Head of caudate nucleus (tissue), 42 donors: ENCODE measurements around the gene TSN.
A peak's percentile ranks its signal among the peaks of the same experiment; 100 is the strongest.
"Not testable (repeated sequence)": the region's sequence is repeated elsewhere in the genome, so short reads cannot be mapped to it uniquely, and the experiment has no call there.

Source experiments
- DNase-seq, 42 donors: peaks; one replicate each; pipeline versions ENCODE4 v3.0.0 to v3.0.0-alpha.2; 2020 to 2021; ENCODE audit warnings: mixed read lengths in 7 of 42
- intact Hi-C: fragments of 100-400 bp; cut with DNase I; formaldehyde crosslinking; loops from one replicate; pipeline ENCODE4 v1.15.0; 2022

TSN gene

DNA sequence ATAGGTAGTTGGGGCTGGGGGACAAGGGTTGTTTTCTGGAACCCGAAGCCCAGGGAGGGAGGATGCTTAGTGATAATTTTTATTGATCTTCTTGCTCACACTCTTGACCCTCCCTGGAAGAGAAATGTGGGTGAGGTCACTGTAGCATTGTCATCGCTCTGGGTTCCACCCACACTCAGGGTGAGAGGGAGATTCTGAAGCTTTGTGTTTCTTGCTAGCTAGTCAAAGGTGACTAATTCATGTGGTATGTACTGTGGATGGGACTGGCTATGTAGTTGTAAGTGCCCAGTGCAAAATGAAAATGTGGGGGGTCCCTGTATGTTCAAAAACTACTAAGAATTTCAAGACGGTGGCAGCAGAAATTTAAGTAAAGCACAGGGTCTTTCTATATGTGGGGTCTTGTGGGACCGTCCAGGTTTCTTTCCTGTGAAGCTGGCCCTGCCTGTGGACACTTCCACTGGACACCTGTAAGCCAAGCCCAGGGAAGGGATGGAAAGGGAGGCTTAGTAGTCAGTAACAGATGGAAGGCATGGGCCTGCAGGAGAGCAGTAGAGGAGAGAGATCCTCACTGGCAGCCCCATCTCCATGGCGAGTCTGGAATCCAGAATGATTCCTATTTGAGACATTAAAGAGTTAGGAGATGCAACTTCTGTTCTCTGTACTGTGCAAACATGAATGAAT, 35.0 kb downstream of the TSN start:
- intact Hi-C loops: no loop called here
- no peak for DNase-seq

- intact Hi-C loops: no loop called here
Measured at GRCh38 chr2:121791290-121791689, 35.8 kb downstream of the TSN start.

DNA sequence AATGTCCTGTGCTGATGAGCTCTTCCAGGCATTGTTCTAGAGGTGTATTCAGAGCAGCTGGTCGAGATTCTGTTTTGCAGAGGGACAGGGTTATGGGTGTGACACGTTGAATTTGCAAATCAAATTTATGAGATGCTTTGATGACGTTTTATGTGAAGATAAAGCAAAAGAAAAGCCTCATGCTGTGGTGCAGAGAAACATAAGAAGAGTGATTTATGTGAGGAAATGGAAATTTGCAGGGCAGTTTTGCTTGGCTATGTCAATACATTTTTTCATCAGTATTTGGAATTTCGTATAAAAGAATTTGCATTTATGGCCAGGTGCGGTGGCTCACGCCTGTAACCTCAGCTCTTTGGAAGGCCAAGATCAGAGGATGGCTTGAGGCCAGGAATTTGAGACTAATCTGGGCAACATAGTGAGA, 36.4 kb downstream of the TSN start:
- intact Hi-C loops: no loop called here
- no peak for DNase-seq

More at GRCh38 chr2:121791290-121791689, 35.8 kb downstream of the TSN start:
- DNase-seq: peak in 12 of 42 donors; percentile 17 to 59 (median 40)

DNA sequence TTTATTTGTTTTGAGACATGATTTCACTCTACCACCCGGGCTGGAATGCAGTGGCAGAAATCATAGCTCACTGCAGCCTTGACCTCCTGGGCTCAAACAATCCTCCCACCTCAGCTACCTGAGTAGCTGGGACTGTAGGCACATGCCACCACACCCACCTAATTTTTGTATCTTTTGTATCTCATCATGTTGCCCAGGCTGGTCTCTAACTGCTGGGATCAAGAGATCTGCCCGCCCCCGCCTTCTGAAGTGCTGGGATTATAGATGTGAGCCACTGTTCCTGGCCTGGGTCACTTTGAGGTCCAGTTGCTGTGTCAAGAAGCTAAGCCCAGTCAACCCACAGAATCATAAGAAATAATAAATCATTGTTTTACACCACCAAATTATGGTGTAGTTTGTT, 38.4 kb downstream of the TSN start:
- intact Hi-C loops: no loop called here
- no peak for DNase-seq

GRCh38 chr2:121794233-121794632, 38.8 kb downstream of the TSN start:
- intact Hi-C loops: no loop called here
- DNase-seq: no peak

DNA sequence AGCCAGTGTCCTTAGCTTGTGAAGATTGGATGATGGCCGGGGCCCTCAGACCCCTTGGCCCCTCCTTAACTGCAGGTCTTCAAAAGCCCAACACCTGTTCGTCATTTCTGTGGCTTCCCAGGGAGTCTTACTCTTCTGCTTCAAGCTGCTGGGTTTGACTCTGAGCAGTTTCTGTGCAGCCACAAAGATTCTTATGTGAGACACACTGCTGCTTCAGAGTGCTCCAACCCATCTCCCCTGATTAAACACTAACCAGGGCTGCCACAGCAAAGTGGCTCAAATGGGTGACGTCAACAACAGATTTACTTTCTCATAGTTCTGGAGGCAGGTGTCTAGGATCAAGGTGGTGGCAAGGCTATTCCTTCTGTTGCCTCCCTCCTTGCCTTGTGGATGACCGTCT, 40.8 kb downstream of the TSN start:
- intact Hi-C loops: no loop called here

DNA sequence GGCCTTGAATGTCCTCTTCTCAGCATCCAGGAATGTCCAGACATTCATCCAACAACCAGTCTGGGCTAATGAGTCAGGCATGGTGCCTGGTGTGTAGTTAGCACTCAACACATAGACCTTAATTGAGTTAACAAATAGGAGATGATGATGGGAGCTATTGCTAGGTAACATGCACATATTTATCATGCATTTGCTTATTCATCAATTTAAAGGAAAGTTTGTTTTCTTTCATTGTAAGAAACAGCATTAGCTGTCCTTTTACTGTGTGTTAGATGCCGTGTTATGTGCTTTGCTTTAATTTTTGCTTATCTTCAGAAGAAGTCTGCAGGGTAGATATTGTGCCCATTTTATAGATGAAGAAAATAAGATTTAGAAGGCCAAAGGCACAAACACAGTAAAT, 43.2 kb downstream of the TSN start:
- peak in 1 of 42 donors; percentile 1 for DNase-seq

More for the DNA sequence above, 40.8 kb downstream of the TSN start:
- DNase-seq: peak in 1 of 42 donors; percentile 3

GRCh38 chr2:121801916-121802315, 46.5 kb downstream of the TSN start:
- intact Hi-C loops: no loop called here
- no peak for DNase-seq

More for the DNA sequence above, 43.2 kb downstream of the TSN start:
- intact Hi-C loops: no loop called here

DNA sequence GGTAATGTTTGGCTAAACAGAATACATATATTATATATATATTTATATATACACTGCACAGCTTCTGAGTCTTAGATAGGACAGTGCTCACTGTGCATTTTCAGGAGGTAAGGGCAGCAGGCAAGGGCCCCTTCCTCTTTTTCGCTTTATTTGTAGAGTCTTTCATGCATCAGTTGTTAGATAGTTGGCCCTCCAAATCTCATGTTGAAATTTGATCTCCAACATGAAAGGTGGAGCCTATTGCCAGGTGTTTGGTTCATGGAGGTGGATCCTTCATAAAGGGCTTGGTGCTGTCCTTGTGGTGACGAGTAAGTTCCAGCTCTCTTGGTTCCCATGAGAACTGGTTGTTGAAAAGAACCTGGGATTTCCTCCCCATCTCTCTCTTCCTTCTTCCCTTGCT, 48.1 kb downstream of the TSN start:
- DNase-seq: peak in 1 of 42 donors; percentile 2
- intact Hi-C loops: no loop called here

DNA sequence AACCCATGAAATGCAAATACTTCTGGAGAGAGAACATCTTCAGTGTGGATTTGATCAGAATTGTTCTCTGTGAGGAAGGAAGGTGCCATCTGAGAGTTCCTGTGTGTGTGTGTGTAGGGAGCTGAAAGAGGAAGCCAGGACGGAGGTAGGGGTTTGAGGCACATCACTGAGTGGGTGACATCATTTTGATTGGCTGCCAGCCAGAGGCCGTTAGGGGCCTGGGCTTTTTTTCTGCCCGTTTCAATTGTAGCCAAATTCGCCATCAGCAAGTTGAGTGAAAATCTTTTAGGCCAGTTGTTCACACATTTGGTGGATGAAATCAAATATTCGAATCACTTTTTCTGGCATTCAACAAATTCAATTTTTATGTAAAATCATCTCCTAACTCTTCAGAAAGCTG, 48.9 kb downstream of the TSN start:
- no peak for DNase-seq
- intact Hi-C loops: no loop called here

DNA sequence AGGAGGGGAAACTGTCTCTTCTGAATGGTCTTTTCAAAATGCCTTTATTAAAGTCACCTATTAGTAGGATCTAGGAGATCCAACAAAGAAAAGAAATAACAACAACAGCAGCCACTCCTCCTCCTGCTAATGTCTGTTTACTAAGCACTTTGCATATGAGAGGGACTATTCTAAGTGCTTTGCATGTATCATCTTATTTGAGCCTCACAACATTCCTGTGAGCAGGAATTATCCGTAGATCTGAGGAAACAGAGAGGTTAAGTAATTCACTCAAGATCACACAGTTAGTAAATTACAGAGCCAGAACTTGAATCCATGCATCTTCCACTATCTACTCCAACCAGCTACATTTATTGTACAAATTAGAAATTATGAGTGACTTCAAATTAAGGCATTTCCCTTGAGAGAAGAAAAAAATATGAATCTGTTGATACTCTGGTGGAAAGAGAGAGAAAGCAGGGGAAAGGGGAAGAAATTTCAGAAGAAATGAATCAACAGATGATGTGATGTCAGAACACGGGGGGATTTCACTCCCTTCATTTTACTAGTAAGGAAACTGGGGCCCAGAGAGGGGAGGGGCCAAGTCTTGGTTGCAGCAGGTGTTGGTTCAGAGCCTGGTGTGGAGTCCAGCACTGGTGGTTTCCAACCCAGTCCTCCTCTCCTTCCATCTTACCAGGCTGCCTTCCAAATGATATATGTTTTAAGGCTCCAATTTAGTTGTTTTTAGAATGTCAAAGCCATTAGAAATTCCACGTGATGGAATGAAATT, 49.7 kb downstream of the TSN start:
- intact Hi-C loops: no loop called here
- DNase-seq: peak in 1 of 42 donors; percentile 1

GRCh38 chr2:121805766-121806143, 50.3 kb downstream of the TSN start:
- DNase-seq: no peak
- intact Hi-C loops: no loop called here

DNA sequence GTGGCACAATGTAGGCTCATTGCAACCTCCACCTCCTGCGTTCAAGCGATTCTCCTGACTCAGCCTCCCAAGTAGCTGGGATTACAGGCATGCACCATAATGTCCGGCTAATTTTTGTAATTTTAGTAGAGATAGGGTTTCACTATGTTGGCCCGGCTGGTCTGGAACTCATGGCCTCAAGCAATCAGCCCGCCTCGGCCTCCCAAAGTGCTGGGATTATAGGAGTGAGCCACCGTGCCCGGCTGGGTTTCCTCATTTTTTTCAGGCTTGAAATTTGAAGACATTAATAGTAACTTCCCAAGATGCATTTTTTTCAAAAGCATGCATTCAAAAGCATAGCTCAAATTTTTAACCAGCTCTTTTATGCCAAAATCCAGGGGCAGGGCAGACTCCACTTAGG, 52.3 kb downstream of the TSN start:
- DNase-seq, intact Hi-C loops: not testable (repeated sequence)

GRCh38 chr2:121809607-121810006, 54.2 kb downstream of the TSN start:
- intact Hi-C loops: no loop called here
- no peak for DNase-seq

DNA sequence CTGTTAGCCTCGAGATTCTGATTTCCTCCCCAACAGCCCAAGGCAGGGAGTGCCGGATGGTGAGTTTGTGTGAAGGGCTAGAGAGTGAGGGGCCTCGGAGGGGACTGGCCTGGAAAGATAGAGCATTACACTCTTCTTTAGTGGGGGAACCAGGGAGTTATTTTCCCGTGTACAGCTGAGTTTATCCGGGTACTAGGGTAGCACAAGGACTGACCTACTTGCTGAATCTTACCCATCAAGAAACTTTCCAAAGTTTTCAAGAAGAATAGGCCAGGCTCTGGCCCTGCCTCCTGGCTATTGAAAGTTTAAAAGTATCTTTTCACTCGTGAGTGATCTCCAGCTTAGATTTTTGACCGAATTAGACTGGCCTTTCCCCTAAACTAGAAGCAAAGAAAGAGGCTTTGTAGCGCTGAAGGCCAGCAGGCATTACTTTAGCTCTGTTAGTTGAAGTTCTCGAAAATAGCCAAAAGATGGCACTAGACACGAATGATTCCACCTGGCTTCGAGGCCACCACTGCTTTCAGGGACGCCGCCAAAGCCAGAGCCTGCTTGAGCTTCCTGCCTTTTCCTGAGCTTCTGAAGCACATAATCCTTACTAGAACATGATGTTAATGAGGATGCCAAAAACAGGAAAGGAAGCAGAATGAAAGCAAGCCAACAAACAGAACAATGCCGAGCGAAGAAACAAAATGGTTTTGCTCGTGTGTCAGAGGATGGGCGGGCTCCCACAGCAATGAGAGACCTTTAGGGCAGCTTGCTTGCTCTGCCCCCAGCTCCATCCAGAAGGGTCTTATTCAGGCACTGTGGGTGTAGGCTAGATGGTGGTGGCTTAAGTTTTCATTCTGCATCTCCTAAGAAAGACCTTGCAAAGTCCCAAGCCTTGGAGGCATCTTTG, 55.8 kb downstream of the TSN start:
- intact Hi-C loops: no loop called here
- peak; percentile 41 to 87 (median 72) for DNase-seq

GRCh38 chr2:121813083-121813482, 57.6 kb downstream of the TSN start:
- DNase-seq, intact Hi-C loops: not testable (repeated sequence)

- intact Hi-C loops: no loop called here
- no peak for DNase-seq
Measured at GRCh38 chr2:121815216-121815615, 59.8 kb downstream of the TSN start.

- intact Hi-C loops: no loop called here
- no peak for DNase-seq
Measured at GRCh38 chr2:121816797-121817196, 61.3 kb downstream of the TSN start.

- intact Hi-C loops, DNase-seq: not testable (repeated sequence)
Measured at GRCh38 chr2:121817304-121817703, 61.9 kb downstream of the TSN start.
